DMS114 treated with DMSO at 0.1 percent for 48 hours (cell line): ENCODE measurements around the gene ASPRV1.

ENCODE experiments used
- DNase-seq: peaks from one replicate; lab custom pipeline; 2025; ENCODE audit not compliant: unreplicated experiment; lab: John Stamatoyannopoulos, UW

The ASPRV1 gene

DNA sequence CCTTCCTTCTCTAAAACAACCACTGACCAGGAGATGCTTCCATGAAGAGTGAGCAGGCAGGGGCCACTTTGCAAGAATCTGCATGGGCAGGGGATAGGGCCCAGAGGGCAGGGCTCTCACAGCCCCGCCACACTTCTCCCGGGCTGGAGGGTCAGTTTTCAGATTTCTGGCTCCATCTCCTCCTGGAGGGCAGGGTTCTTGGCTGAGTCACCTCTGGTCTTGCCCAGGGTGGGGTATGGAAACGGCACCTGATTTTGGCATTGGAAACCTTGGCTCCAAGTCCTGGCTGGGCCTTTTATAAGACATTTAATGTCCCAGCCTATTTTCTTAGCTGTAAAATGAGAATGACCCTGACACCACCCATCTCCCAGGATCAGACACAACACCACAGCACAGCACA, 27.6 kb upstream of the ASPRV1 start:
- DNase-seq = no peak

GRCh38 chr2:69988086-69988635, 26.7 kb upstream of the ASPRV1 start:
- no peak for DNase-seq

DNA sequence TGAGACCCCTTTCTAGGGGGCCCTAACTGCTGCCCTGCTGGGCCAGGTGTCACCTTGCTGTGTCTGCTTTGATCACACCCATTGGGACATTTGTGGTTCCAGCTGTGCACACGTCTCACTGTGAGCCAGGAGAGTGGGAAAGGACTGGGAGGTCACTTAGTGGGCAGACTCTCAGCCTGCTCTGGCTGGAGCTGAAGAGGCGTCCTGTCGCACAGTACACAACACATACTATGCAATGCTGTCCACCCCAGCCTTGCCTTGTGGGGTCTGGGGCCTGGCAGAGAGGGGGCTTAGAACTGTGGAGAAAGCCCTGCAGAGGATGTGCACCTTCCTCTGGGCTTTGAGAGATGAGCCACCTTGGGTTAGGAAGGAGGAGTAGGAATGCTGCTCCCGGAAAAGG, 25.3 kb upstream of the ASPRV1 start:
- no peak for DNase-seq

- DNase-seq = no peak
Measured at GRCh38 chr2:69985688-69986087, 24.3 kb upstream of the ASPRV1 start.

DNA sequence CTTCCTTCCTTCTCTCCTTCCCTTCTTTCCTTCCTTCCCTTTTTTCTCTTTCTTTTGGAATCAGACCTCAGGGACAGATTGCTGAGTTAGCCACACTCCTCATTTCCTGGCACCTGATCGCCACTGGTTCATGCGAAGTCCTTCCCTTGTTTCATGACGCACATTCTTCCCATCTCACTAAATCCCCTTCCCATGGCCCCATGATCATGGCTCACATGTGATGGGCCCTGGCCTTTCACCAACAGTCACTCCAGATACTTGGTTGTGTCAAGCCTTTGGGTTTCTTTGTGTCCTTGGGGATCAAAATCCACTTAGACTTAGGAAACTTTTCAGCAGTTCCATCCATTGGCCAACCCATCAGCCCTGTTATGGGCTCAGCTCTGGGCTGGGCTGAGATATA, 23.8 kb upstream of the ASPRV1 start:
- DNase-seq = no peak

- no peak for DNase-seq
Measured at GRCh38 chr2:69983392-69983966, 22.0 kb upstream of the ASPRV1 start.

GRCh38 chr2:69979902-69980807, 18.7 kb upstream of the ASPRV1 start:
- DNase-seq = no peak

GRCh38 chr2:69977906-69978482, 16.6 kb upstream of the ASPRV1 start:
- DNase-seq = no peak

- DNase-seq = no peak
Measured at GRCh38 chr2:69977186-69977585, 15.8 kb upstream of the ASPRV1 start.

- no peak for DNase-seq
Measured at GRCh38 chr2:69975853-69976462, 14.5 kb upstream of the ASPRV1 start.

GRCh38 chr2:69975136-69975852, 13.9 kb upstream of the ASPRV1 start:
- no peak for DNase-seq

GRCh38 chr2:69973335-69973735, 11.9 kb upstream of the ASPRV1 start:
- no peak for DNase-seq

GRCh38 chr2:69972822-69973221, 11.4 kb upstream of the ASPRV1 start:
- no peak for DNase-seq

GRCh38 chr2:69969991-69970390, 8.6 kb upstream of the ASPRV1 start:
- no peak for DNase-seq

DNA sequence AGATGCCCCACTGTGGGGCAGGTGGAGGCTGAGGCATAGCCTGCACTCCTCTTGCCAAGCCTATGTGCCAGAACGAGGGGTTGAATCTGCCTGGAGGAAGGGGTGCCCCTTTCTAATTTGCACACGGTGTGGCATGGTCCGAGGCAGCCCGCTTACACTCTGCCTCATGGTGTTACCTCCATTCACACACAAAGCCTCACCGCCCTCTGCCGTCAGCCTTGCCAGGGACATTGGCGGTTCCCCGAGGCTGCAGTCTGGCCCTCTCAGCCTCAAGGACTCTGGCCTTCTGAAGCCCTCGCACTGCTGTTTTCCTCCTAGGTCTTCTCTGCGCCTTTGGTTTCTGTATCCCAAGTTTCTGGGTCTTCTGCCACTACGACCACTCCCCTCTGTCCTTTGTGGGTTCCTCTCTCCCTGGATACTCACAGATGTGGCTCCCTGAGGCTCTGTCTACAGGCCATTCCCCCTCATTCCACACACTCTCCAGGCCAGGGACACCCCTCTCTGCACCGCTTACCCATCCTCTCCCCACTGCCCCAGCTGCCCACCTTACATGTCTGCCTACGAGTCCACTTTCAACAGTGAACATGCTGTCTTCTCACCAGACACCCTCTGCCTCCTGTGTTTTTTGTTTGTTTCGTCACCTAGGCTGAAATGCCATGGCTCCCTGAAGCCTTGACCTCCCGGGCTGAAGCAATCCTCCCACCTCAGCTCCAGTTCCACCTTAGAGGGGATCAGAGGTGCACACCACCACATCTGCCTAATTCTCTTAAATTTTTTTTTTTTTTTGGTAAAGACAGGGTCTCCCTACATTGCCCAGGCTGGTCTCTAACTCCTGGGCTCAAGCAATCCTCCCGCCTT, 7.9 kb upstream of the ASPRV1 start:
- no peak for DNase-seq

- DNase-seq = no peak
Measured at GRCh38 chr2:69968609-69969008, 7.2 kb upstream of the ASPRV1 start.

DNA sequence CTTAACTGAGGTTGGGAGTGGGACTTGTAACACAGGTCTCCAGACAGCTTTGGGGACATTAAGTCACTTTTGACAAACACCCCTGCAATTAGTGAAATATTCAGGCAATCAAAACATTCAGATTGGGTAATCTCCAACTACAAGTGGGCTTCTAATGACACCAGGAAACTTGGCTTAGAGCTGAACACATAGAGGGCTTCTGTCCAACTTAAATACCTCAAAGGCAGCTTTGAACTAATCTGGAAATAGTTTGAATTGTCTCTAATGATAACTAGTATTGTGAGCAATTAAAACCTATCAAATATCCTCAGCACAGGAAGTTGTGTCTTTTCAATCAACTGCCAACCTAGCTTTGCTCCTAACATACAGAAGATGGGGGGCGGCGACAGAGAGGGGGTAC, 5.1 kb upstream of the ASPRV1 start:
- DNase-seq = no peak

GRCh38 chr2:69965756-69966445, 4.5 kb upstream of the ASPRV1 start:
- DNase-seq = no peak

DNA sequence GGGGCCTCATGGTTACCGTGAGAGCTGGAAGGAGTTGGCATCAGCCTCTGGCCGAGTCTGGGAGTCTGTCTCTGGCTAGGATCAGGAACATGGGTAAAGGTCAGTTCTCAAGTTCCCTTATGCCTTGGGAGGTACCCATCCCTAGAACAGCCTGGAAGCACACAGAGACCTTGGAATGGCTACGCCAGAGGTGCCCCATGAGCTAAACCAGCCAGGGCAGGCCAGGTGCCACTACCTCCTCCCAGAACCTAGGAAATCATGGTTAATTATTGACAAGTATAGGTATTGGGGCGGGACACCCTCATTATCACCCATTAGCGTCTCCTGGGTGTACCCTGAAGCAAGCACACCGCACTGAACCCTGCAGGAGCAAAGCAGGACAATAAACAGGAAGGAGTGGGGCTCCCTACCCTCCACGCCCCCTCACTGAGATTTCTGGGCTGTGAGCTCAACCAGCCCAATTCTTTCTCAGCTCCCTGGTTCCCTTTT, 3.0 kb upstream of the ASPRV1 start:
- no peak for DNase-seq
